H9 (cell line): Measurements from ENCODE around the gene KIF4A. TPM values are rescaled to one million over a fixed set of nuclear protein-coding genes. Genes with fewer than 3 reads are reported as not detected.

Experiments used
- DNase-seq: peaks from one replicate; pipeline ENCODE4 v3.0.0-alpha.2; 2017
- H2AFZ ChIP-seq: one replicate; pipeline ENCODE4 v1.6.1; 2013; ENCODE audit warnings: mild to moderate bottlenecking, low read length, control low read depth, moderate library complexity
- H2AK5ac ChIP-seq: 2 replicates; pipeline ENCODE4 v1.6.1; 2013; ENCODE audit warnings: low read length, control low read depth, mixed read lengths; ENCODE audit not compliant: insufficient read length
- H2BK120ac ChIP-seq: one replicate; pipeline ENCODE4 v1.6.1; 2013; ENCODE audit warnings: low read depth, mild to moderate bottlenecking, low read length, control low read depth, inconsistent platforms; ENCODE audit not compliant: poor library complexity, severe bottlenecking
- H2BK12ac ChIP-seq: 2 replicates; pipeline ENCODE4 v1.6.1; 2013; ENCODE audit warnings: low read length, control low read depth, mixed read lengths, low read depth; ENCODE audit not compliant: insufficient read length
- H2BK15ac ChIP-seq: 2 replicates; pipeline ENCODE4 v1.6.1; 2013; ENCODE audit warnings: low read depth, low read length, control low read depth
- H2BK20ac ChIP-seq: one replicate; pipeline ENCODE4 v1.6.1; 2013; ENCODE audit warnings: low read depth, mild to moderate bottlenecking, low read length, control low read depth, inconsistent platforms; ENCODE audit not compliant: poor library complexity, severe bottlenecking
- H2BK5ac ChIP-seq: 2 replicates; pipeline ENCODE4 v1.6.1; 2013; ENCODE audit warnings: low read length, control low read depth, mixed read lengths; ENCODE audit not compliant: insufficient read length
- H3K14ac ChIP-seq: 2 replicates; pipeline ENCODE4 v1.6.1; 2013; ENCODE audit warnings: low read length, control low read depth; ENCODE audit not compliant: insufficient read depth
- H3K18ac ChIP-seq: 2 replicates; pipeline ENCODE4 v1.6.1; 2013; ENCODE audit warnings: low read depth, mild to moderate bottlenecking, mixed read lengths, low read length, control low read depth; ENCODE audit not compliant: insufficient read length
- H3K23ac ChIP-seq: 2 replicates; pipeline ENCODE4 v1.6.1; 2013; ENCODE audit warnings: low read length, control low read depth, mixed read lengths, low read depth; ENCODE audit not compliant: insufficient read length
- H3K23me2 ChIP-seq: 2 replicates; pipeline ENCODE4 v1.6.1; 2013; ENCODE audit warnings: low read depth, mild to moderate bottlenecking, mixed read lengths, low read length, control low read depth; ENCODE audit not compliant: insufficient read length, poor library complexity, severe bottlenecking
- H3K27ac ChIP-seq: 2 replicates; pipeline ENCODE4 v1.5.1; 2013; ENCODE audit warnings: low read length, control low read depth, mixed read lengths, low read depth; ENCODE audit not compliant: insufficient read length
- H3K27me3 ChIP-seq: 2 replicates; pipeline ENCODE4 v1.6.1; 2013; ENCODE audit warnings: low read length, control low read depth, inconsistent platforms; ENCODE audit not compliant: insufficient read depth
- H3K4ac ChIP-seq: 2 replicates; pipeline ENCODE4 v1.6.1; 2013; ENCODE audit warnings: low read depth, mild to moderate bottlenecking, control low read depth, inconsistent platforms, low read length, moderate library complexity
- H3K4me1 ChIP-seq: 2 replicates; pipeline ENCODE4 v1.6.1; 2013; ENCODE audit warnings: low read length, control low read depth, inconsistent platforms; ENCODE audit not compliant: insufficient read depth
- H3K4me2 ChIP-seq: 2 replicates; pipeline ENCODE4 v1.6.1; 2013; ENCODE audit warnings: low read length, control low read depth, mixed read lengths; ENCODE audit not compliant: insufficient read length, insufficient read depth
- H3K56ac ChIP-seq: 2 replicates; pipeline ENCODE4 v1.6.1; 2013; ENCODE audit warnings: low read depth, mild to moderate bottlenecking, mixed read lengths, low read length, control low read depth; ENCODE audit not compliant: insufficient read length
- H3K79me1 ChIP-seq: 2 replicates; pipeline ENCODE4 v1.6.1; 2013; ENCODE audit warnings: low read depth, mild to moderate bottlenecking, moderate library complexity, low read length, control low read depth, inconsistent platforms; ENCODE audit not compliant: insufficient read depth, poor library complexity, severe bottlenecking
- H3K79me2 ChIP-seq: 2 replicates; pipeline ENCODE4 v1.6.1; 2013; ENCODE audit warnings: low read length, control low read depth, inconsistent platforms; ENCODE audit not compliant: insufficient read depth
- H3K9ac ChIP-seq: 2 replicates; pipeline ENCODE4 v1.6.1; 2013; ENCODE audit warnings: low read length, control low read depth, mixed read lengths; ENCODE audit not compliant: insufficient read length; ENCODE audit errors: extremely low read depth
- H3K9me3 ChIP-seq: one replicate; pipeline ENCODE4 v1.6.1; 2013; ENCODE audit warnings: low read depth, low read length, inconsistent platforms; ENCODE audit not compliant: control insufficient read depth
- H3T11ph ChIP-seq: one replicate; pipeline ENCODE4 v1.6.1; 2013; ENCODE audit warnings: mild to moderate bottlenecking, low read length, control low read depth, inconsistent platforms
- H4K20me1 ChIP-seq: one replicate; pipeline ENCODE4 v1.6.1; 2013; ENCODE audit not compliant: control insufficient read depth, insufficient read length, insufficient read depth
- H4K5ac ChIP-seq: 2 replicates; pipeline ENCODE4 v1.6.1; 2013; ENCODE audit warnings: low read depth, mild to moderate bottlenecking, mixed read lengths, low read length, control low read depth; ENCODE audit not compliant: insufficient read length
- H4K8ac ChIP-seq: replicated peaks from 2 replicates; pipeline ENCODE4 v1.6.1; 2013; ENCODE audit warnings: low read length, control low read depth, mixed read lengths, low read depth; ENCODE audit not compliant: insufficient read length
- H4K91ac ChIP-seq: 2 replicates; pipeline ENCODE4 v1.6.1; 2013; ENCODE audit warnings: low read depth, mild to moderate bottlenecking, moderate library complexity, mixed read lengths, low read length, control low read depth; ENCODE audit not compliant: insufficient read length
- H3K27ac Mint-ChIP-seq, 3 experiments: 2 replicates in 2 of 3; 3 replicates in 1 of 3; pipeline ENCODE4 v1.8.0; 2020 to 2021; ENCODE audit warnings: mixed read lengths in 3 of 3, mild to moderate bottlenecking in 1 of 3, moderate library complexity in 1 of 3
- H3K27me3 Mint-ChIP-seq: 2 replicates; pipeline ENCODE4 v1.8.0; 2021; ENCODE audit warnings: low read depth, mild to moderate bottlenecking, moderate library complexity, mixed read lengths
- H3K36me3 Mint-ChIP-seq, 3 experiments: 2 replicates in 2 of 3; 3 replicates in 1 of 3; pipeline ENCODE4 v1.8.0; 2020 to 2021; ENCODE audit warnings: low read depth in 3 of 3, mixed read lengths in 3 of 3; ENCODE audit not compliant: insufficient read depth in 1 of 3
- H3K4me1 Mint-ChIP-seq, 2 experiments: 2 replicates each; pipeline ENCODE4 v1.8.0; 2020; ENCODE audit warnings: mixed read lengths in 2 of 2
- H3K4me3 Mint-ChIP-seq, 2 experiments: 2 replicates in 1 of 2; 3 replicates in 1 of 2; pipeline ENCODE4 v1.8.0; 2020 to 2021; ENCODE audit warnings: mild to moderate bottlenecking in 2 of 2, mixed read lengths in 2 of 2, moderate library complexity in 1 of 2
- H3K9me3 Mint-ChIP-seq, 2 experiments: 2 replicates in 1 of 2; 3 replicates in 1 of 2; pipeline ENCODE4 v1.8.0; 2020; ENCODE audit warnings: mild to moderate bottlenecking in 2 of 2, mixed read lengths in 2 of 2, moderate library complexity in 1 of 2
- WGBS: extraction: QIAGEN DNeasy Blood & Tissue Kit; methylation state at CpG from one replicate; pipeline ENCODE4 v1.1.7; 2013; ENCODE audit warnings: missing lambda C conversion rate, low lambda C conversion rate, mixed read lengths; ENCODE audit not compliant: insufficient read length; ENCODE audit errors: extremely low coverage; 5-methylcytosine and 5-hydroxymethylcytosine counted together
- total RNA-seq: library from RNA; stranded (reverse); gene quantifications from 2 replicates; pipeline ENCODE4 v1.2.1, GENCODE V29; 2021
- TF ChIP-seq, protein P1 (sequence below): fragments of 200-600 bp; sonication (generic); conservative IDR thresholded peaks from 3 replicates; pipeline ENCODE4 v1.8.0; 2021; ENCODE audit warnings: antibody characterized with exemption, mild to moderate bottlenecking

The KIF4A gene
- total RNA-seq, 1 experiment from 2014 or later, result 41.8 TPM

DNA sequence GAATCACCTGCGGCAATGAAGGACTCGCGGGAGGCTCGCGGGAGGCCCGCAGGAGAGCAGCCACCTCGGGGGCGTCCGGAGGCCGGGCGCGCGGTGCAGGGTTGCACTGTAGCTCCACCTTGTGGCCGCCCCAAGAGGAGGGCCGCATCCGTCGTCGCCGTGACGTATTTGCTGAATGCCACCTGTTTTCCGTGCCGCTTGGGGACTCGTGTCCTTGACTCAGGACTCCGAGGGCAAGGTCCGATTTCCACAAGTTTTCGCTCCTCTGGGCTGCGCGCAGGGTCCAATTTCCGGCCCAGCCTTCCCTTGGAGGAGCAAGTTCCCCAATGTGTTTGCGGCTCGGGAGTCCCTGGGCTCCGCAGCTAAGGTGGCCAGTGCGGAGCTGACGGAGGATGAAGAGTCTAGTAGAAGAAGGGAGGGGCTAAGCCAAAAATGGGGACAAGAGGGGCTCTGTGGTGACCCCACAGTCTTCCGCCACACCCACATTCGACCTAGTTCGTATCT lies 144.0 kb downstream of the KIF4A start:
- H4K8ac ChIP-seq, result no peak overlapping the region
- Mint-ChIP-seq H3K9me3 (peaks cover 74 to 80% of the 10 kb centered on the region in 2 experiments), H3K4me3 (peak overlapping the region; percentile 83 to 90), H3K27ac (peak overlapping the region; percentile 90 to 98 (median 97); a peak in 5 of 7 replicates), H3K4me1 (peaks cover 15 to 23% of the 10 kb centered on the region in 2 experiments), H3K27me3 (peaks cover 3% of the 10 kb centered on the region), H3K36me3 (peaks cover 18 to 34% (median 20%) of the 10 kb centered on the region in 3 experiments)
- no peaks in the 10 kb centered on the region for H3K79me2 ChIP-seq
- H3K14ac ChIP-seq, result no peak overlapping the region
- no peak overlapping the region for H2AK5ac ChIP-seq
- no peak overlapping the region for H2BK15ac ChIP-seq
- no peak overlapping the region for H4K5ac ChIP-seq
- H3K4ac ChIP-seq, result no peak overlapping the region
- H3K9me3 ChIP-seq, result peaks cover 44% of the 10 kb centered on the region
- H3K79me1 ChIP-seq, result no peaks in the 10 kb centered on the region
- H3K4me1 ChIP-seq, result no peaks in the 10 kb centered on the region; the same call in 1 of the 2 replicates
- H3K9ac ChIP-seq, result peak overlapping the region; percentile 39
- H2BK120ac ChIP-seq, result no peak overlapping the region
- no peak overlapping the region for H3K23ac ChIP-seq
- peak overlapping the region; percentile 81 for H3K4me2 ChIP-seq
- H4K91ac ChIP-seq, result no peak overlapping the region
- no peak overlapping the region for H3K18ac ChIP-seq
- H4K20me1 ChIP-seq, result no peaks in the 10 kb centered on the region
- TF ChIP-seq, protein P1, sequence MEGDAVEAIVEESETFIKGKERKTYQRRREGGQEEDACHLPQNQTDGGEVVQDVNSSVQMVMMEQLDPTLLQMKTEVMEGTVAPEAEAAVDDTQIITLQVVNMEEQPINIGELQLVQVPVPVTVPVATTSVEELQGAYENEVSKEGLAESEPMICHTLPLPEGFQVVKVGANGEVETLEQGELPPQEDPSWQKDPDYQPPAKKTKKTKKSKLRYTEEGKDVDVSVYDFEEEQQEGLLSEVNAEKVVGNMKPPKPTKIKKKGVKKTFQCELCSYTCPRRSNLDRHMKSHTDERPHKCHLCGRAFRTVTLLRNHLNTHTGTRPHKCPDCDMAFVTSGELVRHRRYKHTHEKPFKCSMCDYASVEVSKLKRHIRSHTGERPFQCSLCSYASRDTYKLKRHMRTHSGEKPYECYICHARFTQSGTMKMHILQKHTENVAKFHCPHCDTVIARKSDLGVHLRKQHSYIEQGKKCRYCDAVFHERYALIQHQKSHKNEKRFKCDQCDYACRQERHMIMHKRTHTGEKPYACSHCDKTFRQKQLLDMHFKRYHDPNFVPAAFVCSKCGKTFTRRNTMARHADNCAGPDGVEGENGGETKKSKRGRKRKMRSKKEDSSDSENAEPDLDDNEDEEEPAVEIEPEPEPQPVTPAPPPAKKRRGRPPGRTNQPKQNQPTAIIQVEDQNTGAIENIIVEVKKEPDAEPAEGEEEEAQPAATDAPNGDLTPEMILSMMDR, result peak; percentile 78
- no peak overlapping the region for H2AFZ ChIP-seq
- H3K23me2 ChIP-seq, result peaks cover 10% of the 10 kb centered on the region
- H3K27me3 ChIP-seq, result no peaks in the 10 kb centered on the region
- no peak overlapping the region for H3T11ph ChIP-seq
- no peak overlapping the region for H2BK12ac ChIP-seq
- peak; percentile 84 for DNase-seq
- no peak overlapping the region for H2BK20ac ChIP-seq
- no peak overlapping the region for H3K27ac ChIP-seq
- H3K56ac ChIP-seq, result no peak overlapping the region
- H2BK5ac ChIP-seq, result no peak overlapping the region
- WGBS, result no CpG with 5 or more reads among the region's 37 CpGs
